Neural cell (in vitro differentiated cells): ENCODE results near the gene SMTNL2. TPM values are rescaled to one million over a fixed set of nuclear protein-coding genes. Genes with fewer than 3 reads are reported as not detected.

Experiments used
- H2AFZ ChIP-seq: fragments of 200-600, 300-800 bp; sonication (generic), shearing (Covaris generic); 2 replicates; pipeline ENCODE4 v1.6.0; 2014; ENCODE audit warnings: low read depth, mild to moderate bottlenecking, antibody characterized with exemption, low read length, moderate library complexity
- H3F3A ChIP-seq: fragments of 200-600 bp; shearing (Covaris generic); 2 replicates; pipeline ENCODE4 v1.6.1; 2016; ENCODE audit warnings: mild to moderate bottlenecking, moderate library complexity, mixed read lengths, antibody characterized with exemption, low read length; ENCODE audit not compliant: insufficient read depth, poor library complexity, severe bottlenecking
- H3K27ac ChIP-seq: fragments of 200-600, 300-800 bp; sonication (generic), shearing (Covaris generic); 2 replicates; pipeline ENCODE4 v1.5.1; 2014; ENCODE audit warnings: mild to moderate bottlenecking, low read length, moderate library complexity
- H3K27me3 ChIP-seq: fragments of 300-800, 200-600 bp; sonication (generic), shearing (Covaris generic); 2 replicates; pipeline ENCODE4 v1.6.0; 2014; ENCODE audit warnings: mild to moderate bottlenecking, low read depth, low read length, moderate library complexity; ENCODE audit not compliant: insufficient read depth
- H3K36me3 ChIP-seq: fragments of 300-800, 200-600 bp; sonication (generic), shearing (Covaris generic); 2 replicates; pipeline ENCODE4 v1.5.1; 2014; ENCODE audit warnings: mild to moderate bottlenecking, antibody characterized with exemption, low read length, moderate library complexity; ENCODE audit not compliant: insufficient read depth
- H3K4me2 ChIP-seq: fragments of 300-800, 200-600 bp; sonication (generic), shearing (Covaris generic); 2 replicates; pipeline ENCODE4 v1.6.0; 2014; ENCODE audit warnings: mild to moderate bottlenecking, low read length
- H3K4me3 ChIP-seq: fragments of 300-800, 200-600 bp; sonication (generic), shearing (Covaris generic); 2 replicates; pipeline ENCODE4 v1.5.1; 2014; ENCODE audit warnings: mild to moderate bottlenecking, low read length, moderate library complexity
- H3K79me2 ChIP-seq: fragments of 200-600 bp; shearing (Covaris generic); replicated peaks from 2 replicates; pipeline ENCODE4 v1.6.0; 2014; ENCODE audit warnings: mild to moderate bottlenecking, low read length, moderate library complexity; ENCODE audit not compliant: insufficient read depth
- H3K9ac ChIP-seq: fragments of 300-800, 200-600 bp; sonication (generic), shearing (Covaris generic); 2 replicates; pipeline ENCODE4 v1.6.1; 2016; ENCODE audit warnings: mild to moderate bottlenecking, low read length, mixed read lengths
- H3K9me2 ChIP-seq: fragments of 200-600 bp; shearing (Covaris generic); 2 replicates; pipeline ENCODE4 v1.6.1; 2016; ENCODE audit warnings: mild to moderate bottlenecking, low read length, mixed read lengths; ENCODE audit not compliant: insufficient read depth
- H3K9me3 ChIP-seq: fragments of 200-600, 300-800 bp; sonication (generic), shearing (Covaris generic); 2 replicates; pipeline ENCODE4 v1.6.1; 2016; ENCODE audit warnings: mild to moderate bottlenecking, mixed run types, low read length, moderate library complexity, mixed read lengths
- H4K20me1 ChIP-seq: fragments of 200-600 bp; shearing (Covaris generic); 2 replicates; pipeline ENCODE4 v1.6.1; 2016; ENCODE audit warnings: mild to moderate bottlenecking, mixed run types; ENCODE audit not compliant: insufficient read depth
- EP300 ChIP-seq: fragments of 450-650 bp; conservative IDR thresholded peaks from 2 replicates; pipeline ENCODE4 v1.6.1; 2014; ENCODE audit warnings: antibody characterized with exemption, mild to moderate bottlenecking, moderate library complexity; ENCODE audit not compliant: poor library complexity, severe bottlenecking
- EZH2 ChIP-seq: fragments of 200-600, 300-800 bp; shearing (Covaris generic), sonication (generic); IDR thresholded peaks from 2 replicates; pipeline ENCODE4 v1.6.1; 2014; ENCODE audit warnings: antibody characterized with exemption, low read length, borderline replicate concordance, mild to moderate bottlenecking; ENCODE audit not compliant: insufficient read depth, poor library complexity, severe bottlenecking
- MXI1 ChIP-seq: fragments of 450-650 bp; conservative IDR thresholded peaks from 2 replicates; pipeline ENCODE4 v1.6.1; 2014; ENCODE audit warnings: antibody characterized with exemption, mild to moderate bottlenecking; ENCODE audit not compliant: poor library complexity, severe bottlenecking
- POLR2AphosphoS5 ChIP-seq: IDR thresholded peaks from 2 replicates; pipeline ENCODE4 v1.6.1; 2012
- RAD21 ChIP-seq: fragments of 450-650 bp; conservative IDR thresholded peaks from 2 replicates; pipeline ENCODE4 v1.6.1; 2014; ENCODE audit warnings: antibody characterized with exemption, mild to moderate bottlenecking, moderate library complexity
- REST ChIP-seq: IDR thresholded peaks from 2 replicates; pipeline ENCODE4 v1.6.1; 2012; ENCODE audit warnings: borderline replicate concordance
- SMC3 ChIP-seq: fragments of 450-650 bp; conservative IDR thresholded peaks from 2 replicates; pipeline ENCODE4 v1.6.1; 2014; ENCODE audit warnings: antibody characterized with exemption, mild to moderate bottlenecking, moderate library complexity; ENCODE audit not compliant: poor library complexity
- TAF1 ChIP-seq: IDR thresholded peaks from 2 replicates; pipeline ENCODE4 v1.6.1; 2012; ENCODE audit warnings: low read depth
- polyA plus RNA-seq: library from polyadenylated mRNA; depleted of rRNA; stranded (reverse); fragments of >200 nt; gene quantifications from 2 replicates; pipeline ENCODE4 v1.2.3, GENCODE V29; 2014
- TF ChIP-seq, protein P1 (sequence below): fragments of 450-650 bp; IDR thresholded peaks from 2 replicates; pipeline ENCODE4 v1.5.1; 2014; ENCODE audit warnings: antibody characterized with exemption, mild to moderate bottlenecking, moderate library complexity; ENCODE audit not compliant: poor library complexity, severe bottlenecking

The SMTNL2 gene
- polyA plus RNA-seq, 1 donor from 2014 or later: 0.81 TPM

- no peak overlapping the region for H2AFZ ChIP-seq
- H4K20me1 ChIP-seq: no peaks in the 10 kb centered on the region
- no peaks in the 10 kb centered on the region for H3K79me2 ChIP-seq
- H3K4me3 ChIP-seq: no peak overlapping the region
- no peaks in the 10 kb centered on the region for H3F3A ChIP-seq
- no peaks in the 10 kb centered on the region for H3K9me2 ChIP-seq
- H3K27me3 ChIP-seq: no peaks in the 10 kb centered on the region
- H3K36me3 ChIP-seq: no peaks in the 10 kb centered on the region
- H3K4me2 ChIP-seq: no peak overlapping the region
- H3K9ac ChIP-seq: no peak overlapping the region
- TF ChIP-seq EP300: no peak
- no peak for TF ChIP-seq MXI1
- no peak for TF ChIP-seq TAF1
- no peak for TF ChIP-seq REST
- TF ChIP-seq, protein P1, sequence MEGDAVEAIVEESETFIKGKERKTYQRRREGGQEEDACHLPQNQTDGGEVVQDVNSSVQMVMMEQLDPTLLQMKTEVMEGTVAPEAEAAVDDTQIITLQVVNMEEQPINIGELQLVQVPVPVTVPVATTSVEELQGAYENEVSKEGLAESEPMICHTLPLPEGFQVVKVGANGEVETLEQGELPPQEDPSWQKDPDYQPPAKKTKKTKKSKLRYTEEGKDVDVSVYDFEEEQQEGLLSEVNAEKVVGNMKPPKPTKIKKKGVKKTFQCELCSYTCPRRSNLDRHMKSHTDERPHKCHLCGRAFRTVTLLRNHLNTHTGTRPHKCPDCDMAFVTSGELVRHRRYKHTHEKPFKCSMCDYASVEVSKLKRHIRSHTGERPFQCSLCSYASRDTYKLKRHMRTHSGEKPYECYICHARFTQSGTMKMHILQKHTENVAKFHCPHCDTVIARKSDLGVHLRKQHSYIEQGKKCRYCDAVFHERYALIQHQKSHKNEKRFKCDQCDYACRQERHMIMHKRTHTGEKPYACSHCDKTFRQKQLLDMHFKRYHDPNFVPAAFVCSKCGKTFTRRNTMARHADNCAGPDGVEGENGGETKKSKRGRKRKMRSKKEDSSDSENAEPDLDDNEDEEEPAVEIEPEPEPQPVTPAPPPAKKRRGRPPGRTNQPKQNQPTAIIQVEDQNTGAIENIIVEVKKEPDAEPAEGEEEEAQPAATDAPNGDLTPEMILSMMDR: no peak
- TF ChIP-seq SMC3: no peak
- no peak for TF ChIP-seq POLR2AphosphoS5
- no peak for TF ChIP-seq RAD21
- no peak for TF ChIP-seq EZH2
- no peak overlapping the region for H3K27ac ChIP-seq
- H3K9me3 ChIP-seq: no peaks in the 10 kb centered on the region
Measured at GRCh38 chr17:4625181-4625617, 40.9 kb downstream of the SMTNL2 start.

GRCh38 chr17:4626734-4627256, 42.5 kb downstream of the SMTNL2 start:
- Histone ChIP-seq H3K4me3 (no peak overlapping the region), H3K27me3 (no peaks in the 10 kb centered on the region), H3K9me3 (no peaks in the 10 kb centered on the region), H3K9me2 (no peaks in the 10 kb centered on the region), H3K27ac (no peak overlapping the region), H3K79me2 (no peaks in the 10 kb centered on the region), H4K20me1 (no peaks in the 10 kb centered on the region), H3K9ac (no peak overlapping the region), H3K4me2 (no peak overlapping the region), H3K36me3 (no peaks in the 10 kb centered on the region), H2AFZ (no peak overlapping the region), H3F3A (no peaks in the 10 kb centered on the region)
- TF ChIP-seq EZH2: no peak
- no peak for TF ChIP-seq REST
- TF ChIP-seq EP300: no peak
- TF ChIP-seq MXI1: no peak
- TF ChIP-seq RAD21: no peak
- no peak for TF ChIP-seq TAF1
- no peak for TF ChIP-seq SMC3
- TF ChIP-seq, protein P1: no peak
- no peak for TF ChIP-seq POLR2AphosphoS5
